Fibroblast of lung (primary cell): ENCODE results near the gene POLA1.
"Not testable (repeated sequence)": the region's sequence is repeated elsewhere in the genome, so short reads cannot be mapped to it uniquely, and the experiment has no call there.

Experiments
- CTCF ChIP-seq, 2 donors: IDR thresholded peaks in 1 of 2; conservative IDR thresholded peaks in 1 of 2; 1 replicate in 1 of 2; 2 replicates in 1 of 2; pipeline ENCODE4 v1.5.1; 2011 to 2012; ENCODE audit warnings: low read length in 2 of 2, control low read depth in 1 of 2, inconsistent platforms in 1 of 2, low read depth in 1 of 2, mild to moderate bottlenecking in 1 of 2
- EZH2 ChIP-seq: IDR thresholded peaks from 2 replicates; pipeline ENCODE4 v1.5.1; 2012; ENCODE audit warnings: low read length, control low read depth, mild to moderate bottlenecking; ENCODE audit errors: missing control alignments

- TF ChIP-seq CTCF (conservative IDR thresholded peaks at IDR 0.05 in 1 of 2, IDR thresholded peaks at IDR 0.05 in 1 of 2; ENCODE audit: low read depth in 1 of 2, low read length in 2 of 2); EZH2: not testable (repeated sequence)
These were observed 170.1 kb downstream of the POLA1 start for GRCh38 chrX:24863779-24864178.
